Upper lobe of left lung (tissue), 4 donors: ENCODE data around the gene CUL2.

Experiments used
- POLR2A ChIP-seq, 4 donors: fragments of 450-650 bp; IDR thresholded peaks; one replicate each; pipeline ENCODE4 v1.5.1; 2016 to 2017; ENCODE audit warnings: antibody characterized with exemption in 4 of 4, mild to moderate bottlenecking in 2 of 4
- POLR2AphosphoS5 ChIP-seq, 2 donors: sonication (generic); formaldehyde crosslinking; IDR thresholded peaks; one replicate each; pipeline ENCODE4 v1.5.1; 2017; ENCODE audit warnings: antibody characterized with exemption in 2 of 2
- TF ChIP-seq, protein P1 (sequence below), 6 experiments: fragments of 450-650 bp in 4 of 6; fragments of 200-600 bp in 2 of 6; sonication (generic) in 2 of 6; IDR thresholded peaks; one replicate each; pipeline ENCODE4 v1.5.1; 2016 to 2019; ENCODE audit warnings: antibody characterized with exemption in 6 of 6

DNA sequence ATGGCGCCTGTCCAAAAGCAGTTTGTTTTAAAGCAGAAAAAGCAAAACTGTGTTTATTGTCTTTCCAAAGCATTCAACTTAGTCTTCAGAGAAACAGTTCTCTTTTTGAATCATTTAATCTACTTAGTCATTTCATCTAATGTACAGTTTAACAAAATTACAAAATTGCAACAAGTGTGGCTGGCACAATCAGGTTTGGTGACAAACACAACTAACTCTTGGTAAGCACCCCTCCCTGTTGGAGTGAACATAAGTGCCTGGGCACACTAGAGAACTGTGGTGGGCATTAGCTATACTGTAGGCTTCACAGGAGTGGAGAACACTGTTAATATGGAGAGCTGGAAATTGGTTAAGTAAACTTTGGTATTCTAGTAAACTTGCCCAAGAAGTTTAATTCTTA is 43.4 kb upstream of the CUL2 start:
- TF ChIP-seq, protein P1, sequence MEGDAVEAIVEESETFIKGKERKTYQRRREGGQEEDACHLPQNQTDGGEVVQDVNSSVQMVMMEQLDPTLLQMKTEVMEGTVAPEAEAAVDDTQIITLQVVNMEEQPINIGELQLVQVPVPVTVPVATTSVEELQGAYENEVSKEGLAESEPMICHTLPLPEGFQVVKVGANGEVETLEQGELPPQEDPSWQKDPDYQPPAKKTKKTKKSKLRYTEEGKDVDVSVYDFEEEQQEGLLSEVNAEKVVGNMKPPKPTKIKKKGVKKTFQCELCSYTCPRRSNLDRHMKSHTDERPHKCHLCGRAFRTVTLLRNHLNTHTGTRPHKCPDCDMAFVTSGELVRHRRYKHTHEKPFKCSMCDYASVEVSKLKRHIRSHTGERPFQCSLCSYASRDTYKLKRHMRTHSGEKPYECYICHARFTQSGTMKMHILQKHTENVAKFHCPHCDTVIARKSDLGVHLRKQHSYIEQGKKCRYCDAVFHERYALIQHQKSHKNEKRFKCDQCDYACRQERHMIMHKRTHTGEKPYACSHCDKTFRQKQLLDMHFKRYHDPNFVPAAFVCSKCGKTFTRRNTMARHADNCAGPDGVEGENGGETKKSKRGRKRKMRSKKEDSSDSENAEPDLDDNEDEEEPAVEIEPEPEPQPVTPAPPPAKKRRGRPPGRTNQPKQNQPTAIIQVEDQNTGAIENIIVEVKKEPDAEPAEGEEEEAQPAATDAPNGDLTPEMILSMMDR (IDR thresholded peaks at IDR 0.05): no peak
- TF ChIP-seq POLR2A (IDR thresholded peaks at IDR 0.05): no peak
- TF ChIP-seq POLR2AphosphoS5 (IDR thresholded peaks at IDR 0.05): no peak
